ENCODE results near the gene ATP1B4. TPM values are rescaled to one million over a fixed set of nuclear protein-coding genes. Genes with fewer than 3 reads are reported as not detected.

ATP1B4 gene
- total and polyA plus RNA-seq, 9 donors, result not detected

DNA sequence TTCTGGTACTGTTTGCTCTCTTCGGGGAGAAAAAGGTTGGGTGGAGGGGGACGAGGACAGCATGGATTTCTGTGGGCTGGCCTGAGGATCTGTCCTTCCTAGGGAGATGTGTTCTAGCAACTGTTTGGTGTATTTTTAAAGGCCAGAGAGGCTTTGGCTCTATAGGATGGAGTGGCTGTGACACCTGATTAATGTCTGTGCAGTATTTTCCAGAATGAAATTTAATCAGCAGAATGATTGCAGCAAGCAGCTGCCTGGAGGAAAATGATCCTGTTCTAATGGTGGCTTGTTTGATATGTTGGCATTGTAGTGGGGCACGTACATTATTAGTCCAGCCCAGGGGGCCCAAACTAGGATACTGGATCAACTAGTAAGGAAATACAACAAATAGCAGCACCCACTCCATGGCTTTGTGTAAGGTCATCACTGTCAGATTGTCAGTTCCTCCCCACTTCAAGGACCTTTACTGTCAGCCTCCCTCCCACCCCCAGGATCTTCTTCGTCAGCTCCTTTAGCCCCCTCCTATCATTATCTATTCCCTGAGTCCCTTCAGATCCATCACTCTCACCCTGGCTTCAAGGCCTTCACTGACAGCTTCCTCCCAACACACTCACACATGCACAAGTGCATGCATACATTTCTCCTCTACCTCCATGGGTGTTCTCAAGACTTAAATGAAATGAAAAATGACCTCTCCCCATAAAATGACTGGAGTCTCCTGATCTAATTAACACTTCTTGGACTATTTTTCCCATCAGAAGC, 40.2 kb upstream of the ATP1B4 start:
- H3K36me3 ChIP-seq, result no peaks in the 10 kb centered on the region
- DNase-seq, result no peak
- WGBS, 3 donors, result 51 to 67% (median 67%) methylated on average over 4 of the region's 4 CpGs
- no peak overlapping the region for H3K4me3 ChIP-seq
- no peaks in the 10 kb centered on the region for H3K27me3 ChIP-seq
- H3K4me1 ChIP-seq (ENCODE audit: insufficient read depth), result no peaks in the 10 kb centered on the region
- intact Hi-C loops (cut with DNase I), result no loop called here
- H3K27ac ChIP-seq, result no peak overlapping the region
- TF ChIP-seq, protein P1, sequence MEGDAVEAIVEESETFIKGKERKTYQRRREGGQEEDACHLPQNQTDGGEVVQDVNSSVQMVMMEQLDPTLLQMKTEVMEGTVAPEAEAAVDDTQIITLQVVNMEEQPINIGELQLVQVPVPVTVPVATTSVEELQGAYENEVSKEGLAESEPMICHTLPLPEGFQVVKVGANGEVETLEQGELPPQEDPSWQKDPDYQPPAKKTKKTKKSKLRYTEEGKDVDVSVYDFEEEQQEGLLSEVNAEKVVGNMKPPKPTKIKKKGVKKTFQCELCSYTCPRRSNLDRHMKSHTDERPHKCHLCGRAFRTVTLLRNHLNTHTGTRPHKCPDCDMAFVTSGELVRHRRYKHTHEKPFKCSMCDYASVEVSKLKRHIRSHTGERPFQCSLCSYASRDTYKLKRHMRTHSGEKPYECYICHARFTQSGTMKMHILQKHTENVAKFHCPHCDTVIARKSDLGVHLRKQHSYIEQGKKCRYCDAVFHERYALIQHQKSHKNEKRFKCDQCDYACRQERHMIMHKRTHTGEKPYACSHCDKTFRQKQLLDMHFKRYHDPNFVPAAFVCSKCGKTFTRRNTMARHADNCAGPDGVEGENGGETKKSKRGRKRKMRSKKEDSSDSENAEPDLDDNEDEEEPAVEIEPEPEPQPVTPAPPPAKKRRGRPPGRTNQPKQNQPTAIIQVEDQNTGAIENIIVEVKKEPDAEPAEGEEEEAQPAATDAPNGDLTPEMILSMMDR (IDR thresholded peaks at IDR 0.05), result no peak
- no peak for TF ChIP-seq POLR2A (IDR thresholded peaks at IDR 0.05)
- no peak for TF ChIP-seq EP300 (IDR thresholded peaks at IDR 0.05)
- H3K9me3 ChIP-seq, result no peaks in the 10 kb centered on the region

DNA sequence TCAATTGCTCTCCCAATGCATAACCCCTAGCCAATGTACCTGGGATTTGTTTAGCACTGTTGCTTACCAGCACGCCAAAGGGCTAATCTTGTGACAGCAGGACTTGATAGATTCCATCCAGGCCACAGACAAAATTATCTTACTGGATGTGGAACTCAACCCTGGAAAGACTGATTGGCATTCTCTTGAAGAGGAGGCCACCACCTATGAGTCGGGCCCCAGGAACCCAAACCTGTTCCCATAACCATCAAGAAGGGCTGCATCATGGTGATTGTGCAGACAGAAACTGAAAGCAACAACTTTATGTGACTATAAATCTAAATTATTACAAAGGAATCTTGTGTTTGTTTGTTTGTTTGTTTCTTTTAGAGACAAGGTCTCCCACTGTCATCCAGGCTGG, 30.8 kb upstream of the ATP1B4 start:
- Histone ChIP-seq H3K9me3 (no peaks in the 10 kb centered on the region), H3K27ac (no peak overlapping the region), H3K4me3 (no peak overlapping the region), H3K36me3 (no peaks in the 10 kb centered on the region), H3K27me3 (no peaks in the 10 kb centered on the region), H3K4me1 (ENCODE audit: insufficient read depth) (no peaks in the 10 kb centered on the region)
- DNase-seq, result no peak
- 72 to 80% (median 79%) methylated on average over 2 of the region's 2 CpGs for WGBS, 3 donors
- intact Hi-C loops (cut with DNase I), result no loop called here
- TF ChIP-seq, protein P1 (IDR thresholded peaks at IDR 0.05), result no peak
- TF ChIP-seq POLR2A (IDR thresholded peaks at IDR 0.05) (no peak), EP300 (IDR thresholded peaks at IDR 0.05) (no peak)

DNA sequence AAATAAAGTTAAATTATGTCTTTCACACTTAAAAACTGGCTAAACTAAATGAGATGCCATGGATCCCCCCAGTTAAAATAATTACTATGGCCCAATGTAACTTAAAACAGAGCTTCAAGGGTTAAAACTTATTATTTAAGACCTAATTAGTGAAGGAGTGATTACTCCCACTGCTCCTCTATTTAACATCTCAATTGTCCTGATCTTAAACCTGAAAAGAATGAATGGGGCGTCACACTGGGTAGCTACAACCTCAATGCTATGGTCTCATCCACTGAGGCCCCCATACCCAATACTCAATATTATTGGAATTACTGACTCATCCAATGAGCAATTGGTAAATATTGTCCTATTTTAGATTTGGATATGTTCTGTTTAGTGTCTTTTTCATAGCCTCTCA, 29.5 kb upstream of the ATP1B4 start:
- intact Hi-C loops (cut with DNase I), result no loop called here
- Histone ChIP-seq H3K4me1 (ENCODE audit: insufficient read depth) (no peaks in the 10 kb centered on the region), H3K27ac (no peak overlapping the region), H3K36me3 (no peaks in the 10 kb centered on the region), H3K4me3 (no peak overlapping the region), H3K27me3 (no peaks in the 10 kb centered on the region), H3K9me3 (peaks cover 0 to 9% of the 10 kb centered on the region in 2 donors)
- TF ChIP-seq POLR2A (IDR thresholded peaks at IDR 0.05), result no peak
- no peak for TF ChIP-seq EP300 (IDR thresholded peaks at IDR 0.05)
- TF ChIP-seq, protein P1 (IDR thresholded peaks at IDR 0.05), result no peak
- DNase-seq, result no peak
- 42 to 68% (median 60%) methylated on average over 1 of the region's 1 CpG for WGBS, 3 donors

DNA sequence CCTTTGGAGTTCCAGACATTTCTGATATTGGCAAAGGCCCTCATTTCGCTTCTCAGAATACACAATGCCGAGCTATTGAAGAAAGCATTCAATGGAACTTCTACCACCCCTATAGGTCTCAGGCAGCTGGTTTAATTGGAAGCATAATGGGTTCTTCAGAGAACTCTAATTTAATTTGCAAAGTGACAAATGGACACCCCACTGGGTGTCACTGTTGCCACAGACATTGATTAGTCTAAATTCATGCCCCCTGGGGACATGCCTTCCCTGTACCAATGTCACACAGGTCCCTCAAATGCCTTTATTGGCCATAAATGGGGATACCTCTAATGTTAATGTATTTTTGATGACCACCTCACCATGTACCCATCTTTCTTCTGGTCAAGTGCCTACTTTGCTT, 27.7 kb upstream of the ATP1B4 start:
- no peak overlapping the region for H3K4me3 ChIP-seq
- H3K4me1 ChIP-seq (ENCODE audit: insufficient read depth), result no peaks in the 10 kb centered on the region
- H3K36me3 ChIP-seq, result no peaks in the 10 kb centered on the region
- intact Hi-C loops (cut with DNase I), result no loop called here
- 25 to 41% (median 34%) methylated on average over 2 of the region's 2 CpGs for WGBS, 3 donors
- no peak overlapping the region for H3K27ac ChIP-seq
- no peak for DNase-seq
- H3K27me3 ChIP-seq, result no peaks in the 10 kb centered on the region
- peaks cover 0 to 9% of the 10 kb centered on the region in 2 donors for H3K9me3 ChIP-seq
- TF ChIP-seq POLR2A (IDR thresholded peaks at IDR 0.05), result no peak
- TF ChIP-seq, protein P1 (IDR thresholded peaks at IDR 0.05), result no peak
- no peak for TF ChIP-seq EP300 (IDR thresholded peaks at IDR 0.05)
